Body of pancreas (tissue), 4 donors: ENCODE results near the gene EP400. TPM values are rescaled to one million over a fixed set of nuclear protein-coding genes. Genes with fewer than 3 reads are reported as not detected.

Experiments
- ATAC-seq: fragments of 150-250 bp; one replicate; pipeline ENCODE4 v1.9.1; 2016
- DNase-seq, 4 donors: peaks; one replicate each; pipeline ENCODE4 v3.0.0-alpha.2; 2019
- H3K27ac ChIP-seq, 4 donors: fragments of 200-600 bp; sonication (generic); 1 replicate in 3 of 4; 2 replicates in 1 of 4; pipeline versions ENCODE4 v1.5.1 to v1.6.1; 2016 to 2019; ENCODE audit warnings: mild to moderate bottlenecking in 1 of 4, mixed read lengths in 1 of 4, moderate library complexity in 1 of 4
- H3K27me3 ChIP-seq, 2 donors: fragments of 200-600 bp; sonication (generic); one replicate each; pipeline ENCODE4 v1.6.0; 2016; ENCODE audit warnings: mild to moderate bottlenecking in 1 of 2
- H3K36me3 ChIP-seq, 2 donors: fragments of 200-600 bp; sonication (generic); replicated peaks in 1 of 2; 2 replicates each; pipeline ENCODE4 v1.5.1; 2016; ENCODE audit warnings: low read depth in 2 of 2; ENCODE audit not compliant: insufficient read depth in 1 of 2
- H3K4me1 ChIP-seq: fragments of 200-600 bp; sonication (generic); one replicate; pipeline ENCODE4 v1.6.0; 2016
- H3K4me3 ChIP-seq, 2 donors: fragments of 200-600 bp; sonication (generic); 1 replicate in 1 of 2; 2 replicates in 1 of 2; pipeline ENCODE4 v1.5.1; 2016 to 2019
- H3K9me3 ChIP-seq, 3 donors: fragments of 200-600 bp; sonication (generic); 1 replicate in 2 of 3; 2 replicates in 1 of 3; pipeline ENCODE4 v1.5.1; 2016
- POLR2A ChIP-seq, 3 donors: fragments of 450-650 bp; IDR thresholded peaks; one replicate each; pipeline ENCODE4 v1.6.1; 2016; ENCODE audit warnings: antibody characterized with exemption in 3 of 3, mild to moderate bottlenecking in 2 of 3
- WGBS, 2 donors: methylation state at CpG; one replicate each; pipeline ENCODE4 v1.1.5; 2017; 5-methylcytosine and 5-hydroxymethylcytosine counted together
- intact Hi-C: fragments of 100-400 bp; cut with DNase I; formaldehyde crosslinking; loops from one replicate; pipeline ENCODE4 v1.15.1; 2023
- total RNA-seq, 2 donors: library from RNA; depleted of rRNA; stranded (reverse); fragments of >200 nt; gene quantifications; one replicate each; pipeline ENCODE4 v1.1.0, GENCODE V29; 2016
- TF ChIP-seq, protein P1 (sequence below), 7 experiments: fragments of 450-650 bp in 4 of 7; fragments of 200-600 bp in 3 of 7; sonication (generic) in 3 of 7; IDR thresholded peaks; one replicate each; pipeline ENCODE4 v1.5.1; 2016 to 2019; ENCODE audit warnings: antibody characterized with exemption in 7 of 7

EP400 gene
- total RNA-seq, 2 donors from 2014 or later: 20.5 to 22.4 TPM

- no peak for DNase-seq
- intact Hi-C loops: no loop called here
- H3K36me3 ChIP-seq: peaks cover 0 to 27% of the 10 kb centered on the region in 2 donors
- no peak for ATAC-seq
- H3K27ac ChIP-seq: no peak overlapping the region
- no peaks in the 10 kb centered on the region for H3K9me3 ChIP-seq
- no peaks in the 10 kb centered on the region for H3K4me1 ChIP-seq
- H3K4me3 ChIP-seq: no peak overlapping the region
- H3K27me3 ChIP-seq: no peaks in the 10 kb centered on the region
- 89 to 90% methylated on average over 6 to 8 of the region's 8 CpGs for WGBS, 2 donors
- TF ChIP-seq, protein P1, sequence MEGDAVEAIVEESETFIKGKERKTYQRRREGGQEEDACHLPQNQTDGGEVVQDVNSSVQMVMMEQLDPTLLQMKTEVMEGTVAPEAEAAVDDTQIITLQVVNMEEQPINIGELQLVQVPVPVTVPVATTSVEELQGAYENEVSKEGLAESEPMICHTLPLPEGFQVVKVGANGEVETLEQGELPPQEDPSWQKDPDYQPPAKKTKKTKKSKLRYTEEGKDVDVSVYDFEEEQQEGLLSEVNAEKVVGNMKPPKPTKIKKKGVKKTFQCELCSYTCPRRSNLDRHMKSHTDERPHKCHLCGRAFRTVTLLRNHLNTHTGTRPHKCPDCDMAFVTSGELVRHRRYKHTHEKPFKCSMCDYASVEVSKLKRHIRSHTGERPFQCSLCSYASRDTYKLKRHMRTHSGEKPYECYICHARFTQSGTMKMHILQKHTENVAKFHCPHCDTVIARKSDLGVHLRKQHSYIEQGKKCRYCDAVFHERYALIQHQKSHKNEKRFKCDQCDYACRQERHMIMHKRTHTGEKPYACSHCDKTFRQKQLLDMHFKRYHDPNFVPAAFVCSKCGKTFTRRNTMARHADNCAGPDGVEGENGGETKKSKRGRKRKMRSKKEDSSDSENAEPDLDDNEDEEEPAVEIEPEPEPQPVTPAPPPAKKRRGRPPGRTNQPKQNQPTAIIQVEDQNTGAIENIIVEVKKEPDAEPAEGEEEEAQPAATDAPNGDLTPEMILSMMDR (IDR thresholded peaks at IDR 0.05): no peak
- no peak for TF ChIP-seq POLR2A (IDR thresholded peaks at IDR 0.05)
These were observed 38.5 kb downstream of the EP400 start for GRCh38 chr12:131988054-131988796.

- intact Hi-C loops: no loop called here
- Histone ChIP-seq H3K36me3 (peaks cover 0 to 32% of the 10 kb centered on the region in 2 donors), H3K27ac (no peak overlapping the region), H3K27me3 (no peaks in the 10 kb centered on the region), H3K9me3 (no peaks in the 10 kb centered on the region), H3K4me3 (no peak overlapping the region), H3K4me1 (no peaks in the 10 kb centered on the region)
- WGBS, 2 donors: 78 to 91% methylated on average over 11 to 12 of the region's 12 CpGs
- no peak for TF ChIP-seq POLR2A (IDR thresholded peaks at IDR 0.05)
- TF ChIP-seq, protein P1 (IDR thresholded peaks at IDR 0.05): no peak
- DNase-seq (no peak), ATAC-seq (no peak)
These were observed 39.3 kb downstream of the EP400 start for GRCh38 chr12:131989021-131989420.

- no peak overlapping the region for H3K27ac ChIP-seq
- DNase-seq (no peak), ATAC-seq (no peak)
- no peaks in the 10 kb centered on the region for H3K9me3 ChIP-seq
- 83 to 88% methylated on average over 24 of the region's 24 CpGs for WGBS, 2 donors
- TF ChIP-seq, protein P1 (IDR thresholded peaks at IDR 0.05): no peak
- no peak for TF ChIP-seq POLR2A (IDR thresholded peaks at IDR 0.05)
- H3K4me3 ChIP-seq: no peak overlapping the region
- no peaks in the 10 kb centered on the region for H3K27me3 ChIP-seq
- peaks cover 0 to 38% of the 10 kb centered on the region in 2 donors for H3K36me3 ChIP-seq
- H3K4me1 ChIP-seq: no peaks in the 10 kb centered on the region
- intact Hi-C loops: loop anchor here (10.0 kb wide), 1 partner anchor 136 kb away; no protein-coding TSS in a partner anchor
These were observed 40.6 kb downstream of the EP400 start for GRCh38 chr12:131990066-131990979.

DNA sequence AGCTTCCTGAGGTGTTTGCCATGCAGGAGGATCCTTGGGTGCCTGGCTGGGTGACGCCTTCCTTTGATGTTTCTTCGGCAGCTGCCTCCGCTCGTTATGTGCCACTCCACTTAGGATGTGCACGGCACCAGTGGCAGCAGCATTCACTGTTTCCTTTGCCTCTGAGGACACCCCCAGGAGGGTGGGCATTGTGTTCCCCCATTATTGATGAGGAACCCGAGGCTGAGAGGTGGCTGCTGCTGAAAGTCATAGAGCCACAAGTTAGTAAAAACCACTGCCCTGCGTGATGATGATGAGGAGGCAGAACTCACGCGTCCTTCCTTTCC is 41.2 kb downstream of the EP400 start:
- 84 to 89% methylated on average over 8 to 9 of the region's 9 CpGs for WGBS, 2 donors
- Histone ChIP-seq H3K27me3 (no peaks in the 10 kb centered on the region), H3K9me3 (no peaks in the 10 kb centered on the region), H3K27ac (no peak overlapping the region), H3K4me3 (no peak overlapping the region), H3K36me3 (peaks cover 0 to 44% of the 10 kb centered on the region in 2 donors), H3K4me1 (no peaks in the 10 kb centered on the region)
- intact Hi-C loops: loop anchor here (10.0 kb wide), 1 partner anchor 136 kb away; no protein-coding TSS in a partner anchor
- ATAC-seq (no peak), DNase-seq (no peak)
- TF ChIP-seq, protein P1 (IDR thresholded peaks at IDR 0.05): no peak
- no peak for TF ChIP-seq POLR2A (IDR thresholded peaks at IDR 0.05)
